Naive B cell (primary cell): Measurements from ENCODE around the gene TSPAN9. TPM values are rescaled to one million over a fixed set of nuclear protein-coding genes. Genes with fewer than 3 reads are reported as not detected.

Experiments used
- ATAC-seq, 2 donors: fragments of 150-1000 bp; cut with Tn5 transposase; 2 replicates each; pipeline ENCODE4 v1.10.0; 2021; ENCODE audit warnings: low read depth in 2 of 2, mild to moderate bottlenecking in 2 of 2, moderate library complexity in 2 of 2
- DNase-seq: peaks from one replicate; pipeline ENCODE4 v3.0.0; 2022
- H3K27ac Mint-ChIP-seq, 6 donors: one replicate each; pipeline ENCODE4 v1.8.0; 2020 to 2022; ENCODE audit warnings: mild to moderate bottlenecking in 6 of 6, mixed read lengths in 6 of 6, moderate library complexity in 5 of 6, inconsistent platforms in 2 of 6
- H3K27me3 Mint-ChIP-seq, 3 donors: one replicate each; pipeline ENCODE4 v1.8.0; 2021 to 2022; ENCODE audit warnings: mixed read lengths in 3 of 3, mild to moderate bottlenecking in 1 of 3
- H3K36me3 Mint-ChIP-seq, 2 donors: one replicate each; pipeline ENCODE4 v1.8.0; 2020 to 2022; ENCODE audit warnings: mixed read lengths in 2 of 2, inconsistent platforms in 1 of 2, mild to moderate bottlenecking in 1 of 2
- H3K4me1 Mint-ChIP-seq, 3 donors: one replicate each; pipeline ENCODE4 v1.8.0; 2020 to 2022; ENCODE audit warnings: mixed read lengths in 3 of 3, inconsistent platforms in 1 of 3, mild to moderate bottlenecking in 1 of 3, moderate library complexity in 1 of 3
- H3K4me3 Mint-ChIP-seq, 8 donors: one replicate each; pipeline ENCODE4 v1.8.0; 2020 to 2022; ENCODE audit warnings: mild to moderate bottlenecking in 8 of 8, mixed read lengths in 8 of 8, moderate library complexity in 8 of 8, inconsistent platforms in 2 of 8
- H3K9me3 Mint-ChIP-seq, 7 donors: one replicate each; pipeline ENCODE4 v1.8.0; 2020 to 2022; ENCODE audit warnings: mixed read lengths in 7 of 7, mild to moderate bottlenecking in 5 of 7, inconsistent platforms in 2 of 7, moderate library complexity in 1 of 7
- polyA plus RNA-seq, 6 donors: library from polyadenylated mRNA; unstranded; fragments of 300-500 nt; fragmentation: Illumina TruSeq; gene quantifications; one replicate each; pipeline ENCODE4 v1.2.3, GENCODE V29; 2021; ENCODE audit warnings: low read depth in 6 of 6

Gene TSPAN9
- polyA plus RNA-seq, 6 donors from 2014 or later, result 0.26 to 0.49 (median 0.41) TPM; not detected in 2

DNA sequence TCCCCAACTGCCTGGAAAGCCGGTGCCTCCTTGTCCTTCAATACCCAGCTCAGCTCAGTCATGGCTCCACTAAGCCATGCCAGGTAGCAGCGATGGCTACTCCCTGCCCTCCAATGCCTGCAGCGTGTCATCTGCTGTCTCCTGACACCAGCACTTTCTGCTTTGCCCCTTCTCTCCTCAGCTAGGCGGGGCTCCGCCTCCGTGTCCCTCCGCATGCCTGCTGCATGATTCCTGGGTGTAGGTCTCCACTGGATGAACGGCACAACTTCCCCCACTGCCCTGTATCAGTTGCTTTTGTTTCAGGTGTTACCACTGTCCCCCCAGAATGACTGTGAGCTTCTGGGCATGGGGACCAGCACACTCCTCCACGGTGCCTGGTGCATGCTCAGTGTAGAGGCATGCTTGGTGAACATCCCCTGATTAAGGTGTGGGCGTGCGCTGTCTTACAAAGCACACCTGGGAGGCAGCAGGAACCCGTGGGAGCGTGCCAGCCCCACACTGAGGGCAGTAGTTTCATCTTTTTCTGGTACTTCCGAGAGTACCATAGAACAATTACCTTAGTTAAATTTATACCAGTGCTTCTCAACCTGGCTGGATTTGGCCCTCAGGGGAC, 234.4 kb downstream of the TSPAN9 start:
- no peak overlapping the region for H3K27ac Mint-ChIP-seq
- no peaks in the 10 kb centered on the region for H3K36me3 Mint-ChIP-seq
- ATAC-seq (no peak), DNase-seq (no peak)
- H3K4me1 Mint-ChIP-seq, result no peaks in the 10 kb centered on the region
- H3K4me3 Mint-ChIP-seq, result no peak overlapping the region
- no peaks in the 10 kb centered on the region for H3K9me3 Mint-ChIP-seq
- peaks cover 8 to 64% (median 52%) of the 10 kb centered on the region in 3 donors for H3K27me3 Mint-ChIP-seq

DNA sequence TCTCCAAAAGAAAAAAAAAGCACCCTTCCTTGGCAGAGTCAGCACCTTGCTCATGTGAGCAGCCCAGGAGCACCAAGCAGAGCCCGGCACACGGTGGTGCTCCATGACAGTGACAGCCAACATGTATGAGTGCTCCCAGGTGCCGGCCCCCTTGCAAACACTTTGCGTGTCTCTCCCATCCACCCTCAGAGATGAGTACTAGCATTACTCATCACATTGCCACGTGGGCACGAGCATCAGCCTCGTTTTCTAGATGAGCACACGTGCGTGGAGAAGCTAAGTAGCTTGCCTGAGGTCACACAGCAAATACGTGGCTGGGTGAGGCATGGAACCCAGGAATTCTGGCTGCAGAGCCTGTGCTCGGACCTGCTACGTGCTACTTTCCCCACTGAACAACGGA, 235.9 kb downstream of the TSPAN9 start:
- no peaks in the 10 kb centered on the region for H3K4me1 Mint-ChIP-seq
- no peak overlapping the region for H3K4me3 Mint-ChIP-seq
- no peaks in the 10 kb centered on the region for H3K36me3 Mint-ChIP-seq
- H3K27me3 Mint-ChIP-seq, result peaks cover 6 to 56% (median 46%) of the 10 kb centered on the region in 3 donors
- peak overlapping the region in 1 of 6 donors; percentile 32 for H3K27ac Mint-ChIP-seq
- H3K9me3 Mint-ChIP-seq, result no peaks in the 10 kb centered on the region
- ATAC-seq (no peak), DNase-seq (no peak)

DNA sequence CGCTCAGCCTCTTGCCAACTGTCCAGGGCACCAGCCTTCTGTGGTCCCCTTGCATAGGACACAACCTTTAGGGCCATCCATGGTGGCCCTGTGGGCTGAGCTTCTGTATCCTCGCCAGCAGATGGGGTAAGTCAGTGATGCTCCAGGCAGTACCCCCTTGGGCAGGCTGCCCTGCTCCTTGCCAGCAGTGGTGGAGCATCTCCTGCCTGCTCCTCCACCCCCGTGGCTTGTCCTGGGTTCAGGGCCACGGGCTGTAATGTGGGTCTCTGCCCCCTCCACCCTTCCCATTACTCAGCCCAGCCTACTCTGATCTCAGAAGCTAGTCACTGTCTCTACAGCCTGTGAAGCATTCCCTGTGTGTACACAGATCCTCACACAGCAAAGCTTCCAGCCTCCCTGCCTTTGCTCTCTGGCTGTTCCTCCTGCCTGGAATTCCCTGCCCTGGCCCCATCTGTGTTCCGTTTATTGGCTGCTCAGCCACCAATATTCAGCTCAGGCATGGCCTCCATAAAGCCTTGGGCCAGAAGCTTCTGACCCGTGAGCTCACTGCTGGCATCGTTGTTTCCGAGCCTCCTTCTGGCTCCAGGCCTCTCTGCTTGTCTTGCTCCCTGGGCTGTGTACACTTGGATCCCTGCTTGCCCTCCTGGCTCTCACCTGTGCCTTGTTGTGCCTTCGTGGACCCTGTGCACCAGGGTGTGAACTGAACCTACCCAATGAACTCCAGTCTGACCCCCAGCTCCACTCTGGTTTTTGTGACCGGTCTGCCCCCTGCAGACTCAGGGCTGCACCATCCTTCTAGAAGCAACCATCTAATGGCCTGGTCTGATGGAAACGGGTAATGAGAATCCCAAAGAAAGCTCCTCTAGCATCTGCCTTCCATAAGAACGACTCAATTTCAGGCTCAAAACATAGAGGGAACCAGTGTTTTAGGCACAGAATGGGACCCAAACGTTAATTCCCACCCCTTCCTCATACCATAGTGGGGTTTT, 236.8 kb downstream of the TSPAN9 start:
- Mint-ChIP-seq H3K27ac (no peak overlapping the region), H3K36me3 (no peaks in the 10 kb centered on the region), H3K9me3 (no peaks in the 10 kb centered on the region), H3K4me3 (peak overlapping the region in 1 of 8 donors; percentile 10), H3K27me3 (peaks cover 4 to 48% (median 37%) of the 10 kb centered on the region in 3 donors), H3K4me1 (no peaks in the 10 kb centered on the region)
- peak; percentile 50 to 58 for ATAC-seq
- peak; percentile 18 for DNase-seq

DNA sequence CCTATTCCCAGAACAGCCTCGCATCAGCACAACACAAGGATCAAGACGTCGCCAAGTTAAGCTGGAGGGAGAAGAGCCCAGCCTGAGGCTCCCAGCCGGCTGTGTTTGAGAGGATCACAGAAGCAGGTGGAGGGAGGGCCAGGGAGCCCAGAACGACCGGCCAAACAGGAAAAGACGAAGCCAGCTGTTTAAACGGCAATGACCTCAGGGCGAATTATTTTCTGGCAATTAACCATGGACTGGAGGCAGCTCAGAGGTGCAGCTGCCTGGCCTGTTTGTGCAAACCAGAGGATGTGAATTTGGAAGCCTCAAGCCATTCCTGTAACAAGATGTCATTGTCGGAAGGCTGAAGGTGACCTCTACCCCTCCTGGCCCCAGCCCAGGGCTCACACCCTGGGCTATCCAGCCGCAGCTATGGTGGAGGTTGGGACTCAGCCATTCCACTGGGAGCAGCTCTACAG, 238.1 kb downstream of the TSPAN9 start:
- H3K9me3 Mint-ChIP-seq, result no peaks in the 10 kb centered on the region
- H3K36me3 Mint-ChIP-seq, result no peaks in the 10 kb centered on the region
- peaks cover 4 to 53% (median 38%) of the 10 kb centered on the region in 3 donors for H3K27me3 Mint-ChIP-seq
- no peaks in the 10 kb centered on the region for H3K4me1 Mint-ChIP-seq
- ATAC-seq (no peak), DNase-seq (no peak)
- no peak overlapping the region for H3K27ac Mint-ChIP-seq
- H3K4me3 Mint-ChIP-seq, result no peak overlapping the region

DNA sequence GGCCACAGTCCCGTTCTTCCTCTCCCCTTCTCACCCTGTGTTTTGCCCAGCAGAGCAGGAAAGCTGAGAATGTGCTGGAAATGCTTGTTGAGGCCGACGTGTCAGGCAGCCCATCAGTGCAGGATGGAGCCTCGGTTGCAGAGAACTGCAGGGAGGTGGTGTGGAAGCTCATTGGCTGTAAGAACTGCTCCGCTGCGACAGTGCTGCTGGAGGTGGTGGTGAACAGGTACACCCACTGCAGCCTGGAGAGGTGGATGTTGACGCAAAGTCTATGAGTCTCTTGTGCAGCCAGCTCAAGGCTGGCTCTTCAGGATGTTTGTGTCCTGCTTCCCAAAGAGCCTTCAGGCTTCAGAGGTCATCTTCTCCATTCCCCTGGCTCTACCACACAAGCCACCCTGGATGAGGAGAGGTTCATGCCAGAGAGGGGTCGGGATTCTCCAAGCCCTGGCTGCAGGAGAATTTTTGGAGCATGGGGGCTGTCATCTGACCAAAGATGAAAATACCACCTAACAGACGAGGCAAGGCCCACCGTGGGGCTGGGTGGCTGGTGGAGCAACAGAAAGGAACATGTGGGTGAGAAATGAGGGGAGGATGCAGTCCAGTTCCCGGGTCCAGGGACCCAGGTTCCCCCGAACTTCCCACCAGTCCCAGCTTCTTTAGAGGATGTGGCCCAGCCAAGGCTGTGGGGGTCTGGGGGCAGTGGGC, 239.7 kb downstream of the TSPAN9 start:
- no peak overlapping the region for H3K27ac Mint-ChIP-seq
- H3K27me3 Mint-ChIP-seq, result peaks cover 4 to 50% (median 46%) of the 10 kb centered on the region in 3 donors
- H3K4me3 Mint-ChIP-seq, result no peak overlapping the region
- no peaks in the 10 kb centered on the region for H3K9me3 Mint-ChIP-seq
- ATAC-seq (no peak), DNase-seq (no peak)
- H3K36me3 Mint-ChIP-seq, result no peaks in the 10 kb centered on the region
- H3K4me1 Mint-ChIP-seq, result no peaks in the 10 kb centered on the region

DNA sequence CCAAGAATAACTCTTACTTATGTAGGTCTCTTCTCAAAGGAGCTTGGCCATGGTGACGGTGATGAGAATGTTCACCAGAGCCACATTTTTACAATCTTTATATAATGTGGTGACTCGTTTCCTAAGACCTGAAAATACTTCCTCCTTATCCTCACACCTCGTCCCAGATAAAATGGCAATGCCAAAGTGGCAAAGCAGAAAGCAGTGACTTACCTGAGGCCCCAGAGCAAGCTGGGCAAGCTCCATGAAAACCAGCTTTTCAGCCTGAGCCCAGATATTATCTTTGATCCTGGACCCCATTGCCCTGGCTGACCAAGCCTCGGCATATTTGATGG, 240.3 kb downstream of the TSPAN9 start:
- H3K4me1 Mint-ChIP-seq, result no peaks in the 10 kb centered on the region
- DNase-seq, result no peak
- H3K27ac Mint-ChIP-seq, result no peak overlapping the region
- H3K9me3 Mint-ChIP-seq, result no peaks in the 10 kb centered on the region
- no peak for ATAC-seq
- H3K36me3 Mint-ChIP-seq, result no peaks in the 10 kb centered on the region
- H3K4me3 Mint-ChIP-seq, result no peak overlapping the region
- peaks cover 4 to 51% (median 51%) of the 10 kb centered on the region in 3 donors for H3K27me3 Mint-ChIP-seq

DNA sequence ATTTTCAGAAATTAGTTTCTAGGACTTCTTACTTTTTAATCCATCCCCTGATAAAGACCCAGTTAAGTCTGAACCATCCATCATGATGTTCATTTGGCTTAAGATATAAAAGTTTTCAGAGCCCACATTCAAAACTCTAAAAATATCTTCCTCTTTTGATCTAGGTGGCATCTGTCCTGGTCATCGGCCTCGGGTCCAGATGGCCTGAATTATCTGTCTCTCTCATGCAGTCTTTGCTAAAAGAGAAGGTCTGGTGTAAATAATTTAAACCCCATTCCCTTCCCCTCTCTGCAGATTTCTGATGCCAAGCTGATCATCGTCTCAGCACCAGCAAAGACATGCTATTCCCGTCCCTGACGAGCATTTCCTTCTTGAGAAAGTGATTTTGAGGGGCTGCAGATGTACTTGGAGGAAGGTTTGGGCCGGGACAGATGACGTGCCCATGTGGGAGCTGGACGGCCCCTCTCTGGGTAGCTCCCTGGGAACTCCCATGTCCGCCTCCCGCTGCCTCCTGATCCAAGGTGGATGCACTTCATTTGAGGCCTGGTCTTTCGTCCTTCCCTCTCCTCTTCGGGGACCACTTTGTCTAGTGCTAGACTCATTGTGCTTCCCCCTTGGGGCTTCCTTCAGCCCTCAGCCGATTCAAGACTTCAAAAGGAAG, 240.8 kb downstream of the TSPAN9 start:
- ATAC-seq (no peak), DNase-seq (no peak)
- peaks cover 4 to 56% (median 53%) of the 10 kb centered on the region in 3 donors for H3K27me3 Mint-ChIP-seq
- no peaks in the 10 kb centered on the region for H3K4me1 Mint-ChIP-seq
- no peak overlapping the region for H3K4me3 Mint-ChIP-seq
- H3K36me3 Mint-ChIP-seq, result no peaks in the 10 kb centered on the region
- no peaks in the 10 kb centered on the region for H3K9me3 Mint-ChIP-seq
- H3K27ac Mint-ChIP-seq, result no peak overlapping the region

DNA sequence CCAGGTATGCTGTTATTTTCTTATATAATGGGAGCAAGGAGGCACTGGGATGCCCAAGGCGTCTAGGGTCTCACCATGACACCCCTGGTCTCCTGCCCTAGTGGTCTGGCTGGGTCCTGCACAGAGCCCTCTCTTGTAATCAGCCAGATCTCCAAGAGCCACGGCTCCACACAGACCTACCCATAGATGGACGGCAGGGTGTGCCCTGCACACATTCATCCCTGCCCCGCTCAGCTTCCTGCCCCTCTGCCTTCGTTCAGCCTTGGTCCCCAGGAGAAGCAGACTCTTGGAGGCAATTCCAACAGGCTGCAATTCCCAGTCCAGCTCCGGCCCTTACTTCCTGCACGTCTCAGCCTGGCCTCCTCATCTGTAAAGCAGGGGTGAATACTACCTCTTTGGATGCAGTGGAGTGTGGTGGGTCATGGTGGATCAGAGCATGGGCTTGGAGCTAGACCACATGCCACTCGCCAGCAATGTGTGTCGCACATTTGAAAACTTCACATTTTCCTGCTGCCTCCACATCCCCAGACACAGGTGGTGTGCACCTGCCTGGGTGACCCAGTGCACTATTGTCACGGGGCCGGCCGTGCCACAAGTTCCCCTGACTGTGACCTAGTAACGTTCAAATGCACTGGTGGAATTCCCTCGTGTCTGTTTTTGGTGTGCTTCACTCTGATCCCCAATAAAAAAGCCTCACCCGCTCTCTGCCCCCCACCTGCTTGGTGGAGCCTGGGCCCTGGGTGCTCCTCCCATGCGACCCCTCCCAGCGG, 242.7 kb downstream of the TSPAN9 start:
- Mint-ChIP-seq H3K4me3 (peak overlapping the region in 1 of 8 donors; percentile 57), H3K4me1 (no peaks in the 10 kb centered on the region), H3K9me3 (no peaks in the 10 kb centered on the region), H3K36me3 (no peaks in the 10 kb centered on the region), H3K27me3 (peaks cover 4 to 52% (median 38%) of the 10 kb centered on the region in 3 donors), H3K27ac (no peak overlapping the region)
- ATAC-seq (no peak), DNase-seq (no peak)

DNA sequence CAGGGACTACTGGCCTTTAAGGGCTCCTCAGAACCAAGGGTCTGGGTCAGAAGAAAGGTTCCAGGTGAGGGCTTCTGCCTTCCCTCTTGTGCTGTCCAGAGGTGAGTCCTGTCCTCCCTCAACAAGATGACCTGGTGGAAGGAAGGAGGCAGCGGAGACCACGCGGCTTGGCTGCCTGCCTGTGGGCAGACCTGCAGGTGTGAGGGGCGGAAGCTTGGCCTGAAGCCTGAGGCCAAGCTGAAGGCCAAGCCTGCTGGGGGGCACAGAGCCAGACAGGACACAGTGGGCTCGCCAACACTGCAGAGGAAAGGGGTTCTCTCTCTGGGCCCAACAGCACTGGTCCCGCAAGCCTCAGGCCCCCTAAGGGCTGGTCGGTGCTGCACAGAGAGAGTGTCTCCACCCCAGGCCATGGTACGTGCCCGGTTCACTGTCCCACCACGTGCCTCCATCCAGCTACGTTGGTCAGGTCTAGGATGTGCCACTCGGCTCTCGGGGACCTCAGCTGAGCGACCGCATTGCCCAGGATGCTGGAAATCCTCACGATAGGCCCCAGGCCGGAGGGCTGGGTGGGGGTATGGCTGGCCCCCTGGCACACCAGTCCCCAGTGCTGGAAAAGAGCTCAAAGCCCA, 243.8 kb downstream of the TSPAN9 start:
- ATAC-seq (no peak), DNase-seq (no peak)
- Mint-ChIP-seq H3K27ac (no peak overlapping the region), H3K4me3 (no peak overlapping the region), H3K9me3 (no peaks in the 10 kb centered on the region), H3K27me3 (peaks cover 4 to 41% (median 28%) of the 10 kb centered on the region in 3 donors), H3K36me3 (no peaks in the 10 kb centered on the region), H3K4me1 (no peaks in the 10 kb centered on the region)

DNA sequence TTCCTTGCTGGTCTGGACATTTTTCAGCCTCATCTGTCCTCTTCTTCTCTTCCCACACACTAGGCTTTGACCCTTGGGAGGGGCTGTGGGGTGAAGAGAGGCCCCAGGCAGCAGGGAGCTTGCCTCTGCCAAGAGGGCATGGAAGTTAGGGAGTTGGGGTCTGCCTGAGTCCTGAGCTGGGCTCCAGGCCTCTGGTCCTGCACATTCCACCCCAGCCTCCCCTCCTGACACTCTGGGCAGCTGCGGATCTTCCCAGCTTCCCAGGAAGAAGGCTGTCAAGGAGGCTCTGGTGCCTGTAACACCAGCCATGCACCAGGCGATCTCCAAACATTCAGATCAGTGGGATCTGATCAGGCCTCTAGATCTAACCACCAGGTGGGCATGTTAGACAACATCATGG, 244.7 kb downstream of the TSPAN9 start:
- Mint-ChIP-seq H3K4me3 (no peak overlapping the region), H3K9me3 (no peaks in the 10 kb centered on the region), H3K27me3 (peaks cover 4 to 41% (median 24%) of the 10 kb centered on the region in 3 donors), H3K27ac (no peak overlapping the region), H3K4me1 (no peaks in the 10 kb centered on the region), H3K36me3 (no peaks in the 10 kb centered on the region)
- DNase-seq (no peak), ATAC-seq (no peak)

DNA sequence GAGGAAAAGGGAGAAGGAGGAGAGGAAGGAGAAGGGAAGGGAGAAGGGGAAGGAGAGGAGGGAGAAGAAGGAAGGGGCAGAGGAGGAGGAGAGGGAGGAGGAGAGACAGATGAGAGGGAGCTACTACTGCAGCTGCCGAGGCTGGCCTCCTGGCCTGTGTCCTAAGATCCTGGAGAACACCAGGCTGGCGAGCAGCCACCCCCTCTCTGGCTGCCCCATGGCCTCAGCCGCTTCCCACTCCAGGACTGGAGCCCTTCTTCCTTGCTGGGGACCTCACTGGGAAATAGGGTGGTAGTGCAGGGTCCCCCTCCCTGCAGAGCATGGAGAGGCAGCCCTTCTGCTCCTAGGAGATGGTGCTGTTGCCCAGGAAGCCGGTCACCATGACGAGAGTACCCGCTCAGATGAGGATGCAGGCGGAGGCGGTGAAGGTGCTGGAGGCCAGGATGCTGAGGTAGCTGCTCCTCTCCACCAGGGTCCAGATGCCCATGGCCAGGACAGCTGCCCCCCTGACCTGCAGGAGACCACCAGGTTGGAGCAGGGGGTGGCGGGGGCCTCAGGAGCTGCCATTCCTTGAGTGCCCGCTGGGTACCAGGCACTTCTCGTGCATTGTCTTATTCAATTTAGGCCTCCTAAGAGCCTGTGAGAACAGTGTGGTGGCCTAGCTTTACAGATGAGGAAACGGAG, 246.0 kb downstream of the TSPAN9 start:
- no peak overlapping the region for H3K27ac Mint-ChIP-seq
- ATAC-seq (no peak), DNase-seq (no peak)

DNA sequence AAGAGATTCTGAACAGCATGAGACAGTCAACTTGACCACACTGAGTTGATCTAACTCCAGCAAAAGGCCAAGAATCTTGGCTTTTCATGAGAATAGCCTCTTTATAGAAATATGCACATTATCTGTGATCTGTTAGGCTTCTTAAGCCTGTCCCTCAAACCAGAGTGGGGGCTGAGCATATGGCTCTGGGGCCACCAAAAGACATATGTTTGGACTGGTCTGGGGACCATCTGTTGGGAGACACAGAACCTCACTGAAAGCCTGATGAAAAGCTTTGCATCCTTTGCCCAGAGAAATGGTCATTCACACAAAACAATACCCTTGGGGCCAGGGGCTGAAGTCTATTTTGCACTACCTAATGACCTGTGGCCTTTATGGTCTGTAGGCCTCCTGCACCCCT, 248.6 kb downstream of the TSPAN9 start:
- H3K4me1 Mint-ChIP-seq, result no peaks in the 10 kb centered on the region
- no peak overlapping the region for H3K4me3 Mint-ChIP-seq
- peaks cover 0 to 44% (median 14%) of the 10 kb centered on the region in 3 donors for H3K27me3 Mint-ChIP-seq
- DNase-seq, result no peak
- H3K36me3 Mint-ChIP-seq, result no peaks in the 10 kb centered on the region
- no peak overlapping the region for H3K27ac Mint-ChIP-seq
- ATAC-seq, result no peak
- H3K9me3 Mint-ChIP-seq, result peaks cover 0 to 2% (median 0%) of the 10 kb centered on the region in 7 donors

More for the DNA sequence above, 246.0 kb downstream of the TSPAN9 start:
- H3K36me3 Mint-ChIP-seq, result no peaks in the 10 kb centered on the region
- H3K9me3 Mint-ChIP-seq, result no peaks in the 10 kb centered on the region
- H3K4me3 Mint-ChIP-seq, result no peak overlapping the region
- peaks cover 0 to 48% (median 24%) of the 10 kb centered on the region in 3 donors for H3K27me3 Mint-ChIP-seq
- no peaks in the 10 kb centered on the region for H3K4me1 Mint-ChIP-seq
